Heart right ventricle (tissue), 16 donors: ENCODE data around the gene ULK4. TPM values are rescaled to one million over a fixed set of nuclear protein-coding genes. Genes with fewer than 3 reads are reported as not detected.
"Not testable (repeated sequence)": the region's sequence is repeated elsewhere in the genome, so short reads cannot be mapped to it uniquely, and the experiment has no call there.

Experiments
- ATAC-seq, 8 donors: fragments of 200-7000 bp; cut with Tn5 transposase; one replicate each; pipeline ENCODE4 v1.9.1; 2020; ENCODE audit warnings: mild to moderate bottlenecking in 8 of 8, moderate library complexity in 8 of 8, moderate number of reproducible peaks in 1 of 8
- DNase-seq, 2 donors: peaks; one replicate each; pipeline ENCODE4 v3.0.0-alpha.2; 2020
- H3K27ac ChIP-seq, 10 donors: fragments of 200-600 bp; sonication (generic) in 2 of 10; one replicate each; pipeline versions ENCODE4 v1.5.0 to v1.8.0; 2020 to 2022; ENCODE audit warnings: mild to moderate bottlenecking in 3 of 10
- H3K27me3 ChIP-seq, 7 donors: fragments of 200-600 bp; one replicate each; pipeline ENCODE4 v1.8.0; 2021 to 2022; ENCODE audit warnings: mild to moderate bottlenecking in 2 of 7
- H3K36me3 ChIP-seq, 9 donors: fragments of 200-600 bp; sonication (generic) in 1 of 9; one replicate each; pipeline versions ENCODE4 v1.5.0 to v1.8.0; 2020 to 2022; ENCODE audit warnings: mild to moderate bottlenecking in 2 of 9
- H3K4me1 ChIP-seq, 9 donors: fragments of 200-600 bp; sonication (generic) in 1 of 9; one replicate each; pipeline versions ENCODE4 v1.5.0 to v1.8.0; 2020 to 2022; ENCODE audit warnings: mild to moderate bottlenecking in 4 of 9
- H3K4me3 ChIP-seq, 10 donors: fragments of 200-600 bp; sonication (generic) in 2 of 10; one replicate each; pipeline versions ENCODE4 v1.5.0 to v1.8.0; 2020 to 2022; ENCODE audit warnings: mild to moderate bottlenecking in 7 of 10, moderate library complexity in 2 of 10
- H3K9me3 ChIP-seq, 11 donors: fragments of 200-600 bp in 10 of 11; sonication (generic) in 2 of 11; one replicate each; pipeline versions ENCODE4 v1.5.0 to v1.8.0; 2013 to 2022; ENCODE audit warnings: mild to moderate bottlenecking in 2 of 11, control low read depth in 1 of 11, moderate library complexity in 1 of 11
- CTCF ChIP-seq, 9 donors: fragments of 200-600 bp; sonication (generic) in 2 of 9; IDR thresholded peaks; one replicate each; pipeline versions ENCODE4 v1.5.0 to v1.8.0; 2021 to 2022; ENCODE audit warnings: antibody characterized with exemption in 9 of 9, mild to moderate bottlenecking in 5 of 9, moderate library complexity in 1 of 9
- WGBS, 2 donors: extraction: QIAGEN DNeasy Blood & Tissue Kit; methylation state at CpG; one replicate each; pipeline ENCODE4 v1.1.7; 2013; ENCODE audit warnings: inconsistent platforms in 1 of 2; 5-methylcytosine and 5-hydroxymethylcytosine counted together
- intact Hi-C, 10 donors: fragments of 100-400 bp; cut with DNase I; formaldehyde crosslinking; loops; one replicate each; pipeline versions ENCODE4 v1.11.1 to v1.14.2; 2022
- polyA plus RNA-seq, 2 donors: library from polyadenylated mRNA; stranded (reverse); fragments of 200-250 nt; gene quantifications; one replicate each; pipeline ENCODE4 v1.2.3, GENCODE V29; 2013
- total RNA-seq, 10 donors: library from RNA; stranded (reverse); fragmentation: NEBNext Ultra II Directional in 3 of 10; extraction: Animal tissue kit (Norgen Biotek cat#: 25700) in 3 of 10; gene quantifications; one replicate each; pipeline versions ENCODE4 v1.2.1 to v1.2.4, GENCODE V29; 2021 to 2023
- donor health status: Arrhythmogenic right ventricular cardiomyopathy.
- donor health status: ischemic (EF 13 %, LVEDD 7.1; RV severe dilation, severe dysfunction).
- donor health status: healthy with polysubstance abuse.
- donor health status: DM: no; HTN: yes; CAD: no.
- donor health status: DM: no; HTN: no; CAD: no.
- donor health status: ischemic (EF 25% LVEDD 6.9; RV normal size, moderate dysfunction).
- donor health status: ischemic (EF 25% LVEDD 5.7; RV mildly dilated, moderate dysfunction).
- donor health status: healthy.
- donor health status: DM: yes; HTN: yes; CAD: no.
- donor health status: Ischemic cardiomyopathy.
- donor health status: ischemic (EF 35%, LVEDD 5.7; RV mildly dilated, moderate dysfunction).
- donor health status: nonischemic (EF 11% LVEDD 7.7; RV severe dilation, severe dysfunction).
- donor health status: DM: yes; HTN: yes; CAD: no.
- donor health status: PGD.
- donor health status: ischemic (EF 29% LVEDD 5.4; RV normal size, mild dysfunction).
- donor health status: nonischemic (EF 23%, LVEDD 6.1; RV moderate dilation, normal function).

The ULK4 gene
- total and polyA plus RNA-seq, 12 donors = 1.4 to 11.4 (median 2.6) TPM

GRCh38 chr3:41565948-41566514, 395.9 kb downstream of the ULK4 start:
- no peak for TF ChIP-seq CTCF (IDR thresholded peaks at IDR 0.05)
- H3K9me3 ChIP-seq = peaks cover 0 to 13% (median 0%) of the 10 kb centered on the region in 11 donors
- WGBS, 2 donors = 93 to 98% methylated on average over 3 of the region's 3 CpGs
- no peak for ATAC-seq
- H3K27me3 ChIP-seq = no peaks in the 10 kb centered on the region
- no peak overlapping the region for H3K4me3 ChIP-seq
- H3K4me1 ChIP-seq = no peaks in the 10 kb centered on the region
- DNase-seq = no peak
- H3K27ac ChIP-seq = no peak overlapping the region
- intact Hi-C loops = no loop called here
- H3K36me3 ChIP-seq = no peaks in the 10 kb centered on the region

- Histone ChIP-seq H3K4me3 (no peak overlapping the region), H3K27me3 (no peaks in the 10 kb centered on the region), H3K36me3 (no peaks in the 10 kb centered on the region), H3K27ac (no peak overlapping the region), H3K4me1 (no peaks in the 10 kb centered on the region), H3K9me3 (peaks cover 0 to 23% (median 0%) of the 10 kb centered on the region in 11 donors)
- intact Hi-C loops = no loop called here
- WGBS, 2 donors = 96 to 97% methylated on average over 5 of the region's 5 CpGs
- ATAC-seq = no peak
- DNase-seq = no peak
- no peak for TF ChIP-seq CTCF (IDR thresholded peaks at IDR 0.05)
Observed at GRCh38 chr3:41565003-41565402, 396.9 kb downstream of the ULK4 start.

- intact Hi-C loops, H3K27me3 ChIP-seq, ATAC-seq, H3K4me1 ChIP-seq, H3K4me3 ChIP-seq, DNase-seq, H3K36me3 ChIP-seq, H3K27ac ChIP-seq: not testable (repeated sequence)
- 95% methylated on average over 5 of the region's 5 CpGs for WGBS, 2 donors
- peaks cover 0 to 18% (median 0%) of the 10 kb centered on the region in 11 donors for H3K9me3 ChIP-seq
Observed at GRCh38 chr3:41556245-41556644, 405.7 kb downstream of the ULK4 start.

GRCh38 chr3:41532976-41533375, 428.9 kb downstream of the ULK4 start:
- no peak for TF ChIP-seq CTCF (IDR thresholded peaks at IDR 0.05)
- no peaks in the 10 kb centered on the region for H3K4me1 ChIP-seq
- 74 to 95% methylated on average over 3 of the region's 3 CpGs for WGBS, 2 donors
- no peaks in the 10 kb centered on the region for H3K27me3 ChIP-seq
- intact Hi-C loops = no loop called here
- no peak overlapping the region for H3K4me3 ChIP-seq
- no peaks in the 10 kb centered on the region for H3K36me3 ChIP-seq
- H3K9me3 ChIP-seq = peaks cover 0 to 4% (median 0%) of the 10 kb centered on the region in 11 donors
- DNase-seq = no peak
- H3K27ac ChIP-seq = no peak overlapping the region
- ATAC-seq = no peak

GRCh38 chr3:41526995-41527573, 434.8 kb downstream of the ULK4 start:
- ATAC-seq = peak in 4 of 8 donors; percentile 44 to 58 (median 48)
- Histone ChIP-seq H3K27me3 (no peaks in the 10 kb centered on the region), H3K27ac (no peak overlapping the region), H3K9me3 (no peaks in the 10 kb centered on the region), H3K4me1 (peaks cover 0 to 19% (median 6%) of the 10 kb centered on the region in 9 donors), H3K4me3 (no peak overlapping the region), H3K36me3 (no peaks in the 10 kb centered on the region)
- 48 to 60% methylated on average over 5 of the region's 5 CpGs for WGBS, 2 donors
- intact Hi-C loops = no loop called here
- DNase-seq = no peak
- TF ChIP-seq CTCF (IDR thresholded peaks at IDR 0.05) = no peak
